ENCODE results near the gene DNMBP.

DNA sequence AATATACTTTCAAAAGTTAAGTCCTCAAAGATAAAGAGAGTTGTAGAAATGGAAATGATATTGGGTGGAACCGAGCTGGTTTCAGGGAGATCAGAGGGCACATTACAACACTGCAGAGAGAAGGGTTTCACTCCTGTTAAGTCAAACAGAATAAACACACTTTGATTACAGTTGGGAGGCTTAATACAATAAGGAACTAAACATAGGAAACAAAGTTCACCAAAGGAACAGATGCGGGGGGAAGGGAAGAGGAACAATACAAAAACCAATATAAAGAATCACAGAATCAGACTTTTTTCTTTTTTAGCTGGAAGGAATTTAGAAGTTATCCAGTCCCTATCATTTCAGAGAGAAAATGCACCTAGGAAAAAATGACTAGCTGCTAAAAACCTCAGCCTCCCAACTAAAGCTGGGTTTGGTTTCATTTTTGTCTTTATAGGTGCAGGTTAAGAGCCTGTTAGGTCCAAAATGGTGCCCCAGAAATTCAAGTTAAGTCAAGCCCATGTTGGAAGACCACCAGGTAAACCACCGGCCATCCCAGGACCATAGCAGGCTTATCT is 81.9 kb downstream of the DNMBP start:
- TF ChIP-seq JUN (IDR thresholded peaks at IDR 0.05; ENCODE audit: borderline replicate concordance, insufficient read depth, insufficient read length, low read depth): no peak
- TF ChIP-seq POLR2A (IDR thresholded peaks at IDR 0.05; ENCODE audit: low read depth, low read length): peak; percentile 26
- TF ChIP-seq, protein P1, sequence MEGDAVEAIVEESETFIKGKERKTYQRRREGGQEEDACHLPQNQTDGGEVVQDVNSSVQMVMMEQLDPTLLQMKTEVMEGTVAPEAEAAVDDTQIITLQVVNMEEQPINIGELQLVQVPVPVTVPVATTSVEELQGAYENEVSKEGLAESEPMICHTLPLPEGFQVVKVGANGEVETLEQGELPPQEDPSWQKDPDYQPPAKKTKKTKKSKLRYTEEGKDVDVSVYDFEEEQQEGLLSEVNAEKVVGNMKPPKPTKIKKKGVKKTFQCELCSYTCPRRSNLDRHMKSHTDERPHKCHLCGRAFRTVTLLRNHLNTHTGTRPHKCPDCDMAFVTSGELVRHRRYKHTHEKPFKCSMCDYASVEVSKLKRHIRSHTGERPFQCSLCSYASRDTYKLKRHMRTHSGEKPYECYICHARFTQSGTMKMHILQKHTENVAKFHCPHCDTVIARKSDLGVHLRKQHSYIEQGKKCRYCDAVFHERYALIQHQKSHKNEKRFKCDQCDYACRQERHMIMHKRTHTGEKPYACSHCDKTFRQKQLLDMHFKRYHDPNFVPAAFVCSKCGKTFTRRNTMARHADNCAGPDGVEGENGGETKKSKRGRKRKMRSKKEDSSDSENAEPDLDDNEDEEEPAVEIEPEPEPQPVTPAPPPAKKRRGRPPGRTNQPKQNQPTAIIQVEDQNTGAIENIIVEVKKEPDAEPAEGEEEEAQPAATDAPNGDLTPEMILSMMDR (IDR thresholded peaks at IDR 0.05; ENCODE audit: extremely low read depth in 1 of 2, insufficient read depth in 1 of 2, low read depth in 1 of 2, low read length in 2 of 2): no peak
- TF ChIP-seq EZH2 (IDR thresholded peaks at IDR 0.05; ENCODE audit: borderline replicate concordance, low read depth, low read length, severe bottlenecking): no peak
- no peak for TF ChIP-seq MYC (IDR thresholded peaks at IDR 0.05; ENCODE audit: low read depth, low read length)
- no peak for TF ChIP-seq POLR2AphosphoS5 (IDR thresholded peaks at IDR 0.05; ENCODE audit: insufficient read depth, low read depth, low read length)
- no peak for TF ChIP-seq FOS (IDR thresholded peaks at IDR 0.05; ENCODE audit: borderline replicate concordance, insufficient read depth, low read length)

All from endothelial cell of umbilical vein (primary cell).